Measurements from ENCODE around the gene FRMD7. TPM values are rescaled to one million over a fixed set of nuclear protein-coding genes. Genes with fewer than 3 reads are reported as not detected.

Gene FRMD7
- total and polyA plus RNA-seq, 2 of the 4 experiments (the other 2 are of a cell fraction): not detected

GRCh38 chrX:132044953-132045352, 82.9 kb downstream of the FRMD7 start:
- Histone ChIP-seq H2BK20ac (ENCODE audit: low read depth, low read length) (no peak overlapping the region), H3K14ac (replicated peaks; ENCODE audit: low read depth, low read length) (no peak overlapping the region), H2BK15ac (ENCODE audit: low read depth, low read length) (no peak overlapping the region), H4K8ac (ENCODE audit: low read depth in 2 of 2, low read length in 2 of 2) (no peak overlapping the region), H2BK120ac (ENCODE audit: low read depth, low read length) (no peak overlapping the region), H3K9me1 (ENCODE audit: insufficient read depth, low read length) (no peaks in the 10 kb centered on the region), H2AK9ac (replicated peaks; ENCODE audit: low read depth, low read length, poor library complexity) (no peak overlapping the region), H3K9me3 (ENCODE audit: control insufficient read depth, insufficient read depth, low read length) (no peaks in the 10 kb centered on the region), H3K4ac (ENCODE audit: low read depth, low read length) (no peak overlapping the region), H3K4me2 (ENCODE audit: low read depth, low read length) (no peak overlapping the region), H3K4me3 (ENCODE audit: insufficient read depth, low read depth, low read length) (no peak overlapping the region), H3K27ac (ENCODE audit: insufficient read depth, low read length) (no peak overlapping the region), H4K20me1 (ENCODE audit: insufficient read depth, low read length) (no peaks in the 10 kb centered on the region), H2BK5ac (ENCODE audit: low read depth, low read length, poor library complexity, severe bottlenecking) (no peak overlapping the region), H3K4me1 (ENCODE audit: control insufficient read depth, insufficient read depth, low read length) (no peaks in the 10 kb centered on the region), H4K5ac (ENCODE audit: low read depth, low read length) (no peak overlapping the region), H3K18ac (ENCODE audit: low read depth, low read length) (no peak overlapping the region), H3K27me3 (ENCODE audit: control insufficient read depth, insufficient read depth, low read length) (peaks cover 1% of the 10 kb centered on the region; the same call in 1 of the 2 replicates), H2AFZ (replicated peaks; ENCODE audit: low read length, poor library complexity) (no peak overlapping the region), H3K9ac (ENCODE audit: low read depth, low read length) (no peak overlapping the region), H3K23ac (ENCODE audit: low read depth, low read length) (no peak overlapping the region), H3K79me1 (ENCODE audit: low read depth in 1 of 2, low read length in 2 of 2) (no peaks in the 10 kb centered on the region), H2AK5ac (ENCODE audit: low read depth, low read length) (no peak overlapping the region), H3K36me3 (ENCODE audit: control insufficient read depth, insufficient read depth, low read length) (no peaks in the 10 kb centered on the region), H3K56ac (ENCODE audit: extremely low read depth, insufficient read depth, low read length) (no peak overlapping the region), H4K91ac (ENCODE audit: insufficient read depth, low read depth, low read length) (no peak overlapping the region)
- BruUV-seq (replicated peaks): no TSS peak
- ATAC-seq (ENCODE audit: low read depth) (no peak), DNase-seq (no peak)
- CTCF ChIA-PET: no interaction called here
- POLR2A ChIA-PET (ENCODE audit: unreplicated experiment): no interaction called here
- in situ Hi-C loops (cut with MboI; ENCODE audit: low sequenced_read_pairs): no loop called here
- no CpG with 5 or more reads among the region's 4 CpGs for WGBS, 2 experiments (ENCODE audit: extremely low coverage in 2 of 2, insufficient read length in 1 of 2)
- no peak for TF ChIP-seq RCOR1 (IDR thresholded peaks at IDR 0.05; ENCODE audit: insufficient replicate concordance, low read length)
- no peak for TF ChIP-seq CTCF (conservative IDR thresholded peaks at IDR 0.05; ENCODE audit: low read depth, low read length)
- TF ChIP-seq FOS (IDR thresholded peaks at IDR 0.05; ENCODE audit: low read depth, low read length): no peak
- TF ChIP-seq USF2 (IDR thresholded peaks at IDR 0.05; ENCODE audit: low read depth, low read length): no peak
- TF ChIP-seq CEBPB (IDR thresholded peaks at IDR 0.05; ENCODE audit: low read depth, low read length): no peak
- TF ChIP-seq NFE2L2 (IDR thresholded peaks at IDR 0.05; ENCODE audit: low read depth, low read length): no peak
- no peak for TF ChIP-seq POLR2A (IDR thresholded peaks at IDR 0.05; ENCODE audit: low read depth, low read length)
- TF ChIP-seq BHLHE40 (IDR thresholded peaks at IDR 0.05; ENCODE audit: low read depth, low read length): no peak
- TF ChIP-seq RAD21 (IDR thresholded peaks at IDR 0.05; ENCODE audit: low read length): no peak
- TF ChIP-seq MXI1 (IDR thresholded peaks at IDR 0.05; ENCODE audit: borderline replicate concordance, low read depth, low read length): no peak
- TF ChIP-seq MAFK (IDR thresholded peaks at IDR 0.05; ENCODE audit: low read depth, low read length): no peak
- TF ChIP-seq CHD1 (IDR thresholded peaks at IDR 0.05; ENCODE audit: low read depth, low read length): no peak
- no peak for TF ChIP-seq RFX5 (IDR thresholded peaks at IDR 0.05; ENCODE audit: low read depth, low read length)
- no peak for TF ChIP-seq ELK1 (IDR thresholded peaks at IDR 0.05; ENCODE audit: borderline replicate concordance, low read depth, low read length)
- no peak for TF ChIP-seq MAZ (IDR thresholded peaks at IDR 0.05; ENCODE audit: borderline replicate concordance, low read depth, low read length)
- intact Hi-C loops (cut with micrococcal nuclease): no loop called here
- dilution Hi-C loops (cut with HindIII; ENCODE audit: low sequenced_read_pairs, unreplicated experiment): no loop called here

All from IMR-90 (cell line).